Testis (tissue), 2 donors: ENCODE results near the gene GABBR2.

Experiments used
- CTCF ChIP-seq, 3 experiments: fragments of 450-650 bp in 2 of 3; fragments of 200-600 bp in 1 of 3; sonication (generic) in 1 of 3; IDR thresholded peaks; one replicate each; pipeline ENCODE4 v1.5.1; 2016 to 2019; ENCODE audit warnings: antibody characterized with exemption in 3 of 3, mild to moderate bottlenecking in 2 of 3, moderate library complexity in 1 of 3
- POLR2A ChIP-seq: fragments of 450-650 bp; IDR thresholded peaks from one replicate; pipeline ENCODE4 v1.6.1; 2017; ENCODE audit warnings: antibody characterized with exemption, mild to moderate bottlenecking, moderate library complexity

DNA sequence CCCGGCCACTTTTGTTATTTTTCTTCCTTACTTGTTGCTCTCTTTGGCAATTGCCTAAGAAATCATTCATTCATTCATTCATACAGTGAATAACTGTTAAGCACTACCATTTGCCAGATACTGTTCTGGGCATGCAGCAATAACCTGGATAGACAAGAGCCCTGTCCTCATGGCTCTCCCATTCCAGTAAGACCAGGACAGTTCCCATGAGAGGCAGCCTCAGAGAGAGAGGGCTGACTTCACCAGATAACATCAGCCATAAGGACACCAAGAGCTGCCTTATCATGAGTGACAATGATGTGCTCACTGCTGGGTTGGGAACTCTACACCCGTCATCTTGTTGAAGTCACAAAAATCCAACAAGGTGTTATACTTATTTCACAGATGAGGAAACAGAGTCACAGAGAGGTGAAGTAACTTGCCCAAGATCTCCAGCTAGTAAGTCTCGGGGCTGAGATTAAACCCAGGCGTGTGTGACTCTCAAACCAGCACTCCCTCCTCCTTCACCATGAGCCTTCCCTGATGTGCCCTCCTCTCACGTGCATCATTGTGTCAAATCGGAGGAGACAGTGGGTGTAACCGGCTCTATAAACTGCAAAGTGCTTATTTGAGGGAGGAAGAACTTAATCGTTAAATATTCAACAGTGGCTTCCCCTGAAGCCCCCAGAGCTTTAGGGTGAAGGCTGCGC is 392.1 kb downstream of the GABBR2 start:
- TF ChIP-seq CTCF (IDR thresholded peaks at IDR 0.05) (no peak), POLR2A (no peak)
